Fibroblast of mammary gland (primary cell): ENCODE measurements around the gene SERHL2.

Experiments
- DNase-seq: peaks from one replicate; pipeline ENCODE4 v3.0.0-alpha.2; 2010; ENCODE audit warnings: low read depth
- H3K4me3 ChIP-seq: 2 replicates; pipeline ENCODE4 v1.5.1; 2011; ENCODE audit warnings: low read depth, mild to moderate bottlenecking, low read length, moderate library complexity; ENCODE audit not compliant: control insufficient read depth
- TF ChIP-seq, protein P1 (sequence below): conservative IDR thresholded peaks from 2 replicates; pipeline ENCODE4 v1.5.1; 2011; ENCODE audit warnings: low read depth, low read length, inconsistent platforms; ENCODE audit not compliant: control insufficient read depth, insufficient read depth

Gene SERHL2

DNA sequence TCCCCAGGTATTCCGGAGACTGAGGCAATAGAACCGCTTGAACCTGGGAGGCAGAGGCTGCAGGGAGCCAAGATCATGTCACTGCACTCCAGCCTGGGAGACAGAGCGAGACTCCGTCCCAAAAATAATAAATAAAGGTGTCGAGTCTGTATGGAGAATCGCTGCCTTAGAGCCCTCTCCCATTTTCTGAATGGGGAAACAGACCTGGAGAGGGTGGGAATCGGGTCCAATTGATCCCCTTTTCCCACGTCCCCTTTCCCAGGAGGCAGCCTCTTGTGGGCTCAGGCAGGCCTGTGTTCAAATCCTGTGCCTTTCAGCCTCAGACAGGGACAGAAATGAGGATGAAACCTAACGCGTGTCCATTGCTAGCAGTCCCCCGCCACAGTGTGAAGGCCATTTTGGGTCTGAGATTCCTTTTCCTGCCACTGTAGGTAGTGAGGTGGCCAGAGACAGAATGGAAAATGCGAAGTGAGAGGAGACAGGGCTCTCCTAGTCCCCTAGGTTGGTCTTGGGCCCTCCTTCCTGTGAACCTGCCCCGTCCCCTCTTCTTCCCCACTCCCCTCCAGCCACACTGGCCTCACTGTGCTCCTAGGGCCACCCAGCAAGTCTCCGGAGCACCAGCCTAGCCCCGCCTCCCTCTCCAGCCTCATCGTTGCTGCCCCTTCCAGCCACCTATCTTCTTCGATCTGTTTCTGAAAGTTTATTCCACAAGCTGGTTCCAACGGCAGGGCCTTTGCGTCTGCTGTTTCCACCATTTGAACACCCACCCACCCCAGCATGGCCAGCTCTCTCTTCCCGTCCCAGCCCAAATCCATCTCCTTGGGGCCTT lies 63.6 kb downstream of the SERHL2 start:
- H3K4me3 ChIP-seq = no peak overlapping the region
- TF ChIP-seq, protein P1, sequence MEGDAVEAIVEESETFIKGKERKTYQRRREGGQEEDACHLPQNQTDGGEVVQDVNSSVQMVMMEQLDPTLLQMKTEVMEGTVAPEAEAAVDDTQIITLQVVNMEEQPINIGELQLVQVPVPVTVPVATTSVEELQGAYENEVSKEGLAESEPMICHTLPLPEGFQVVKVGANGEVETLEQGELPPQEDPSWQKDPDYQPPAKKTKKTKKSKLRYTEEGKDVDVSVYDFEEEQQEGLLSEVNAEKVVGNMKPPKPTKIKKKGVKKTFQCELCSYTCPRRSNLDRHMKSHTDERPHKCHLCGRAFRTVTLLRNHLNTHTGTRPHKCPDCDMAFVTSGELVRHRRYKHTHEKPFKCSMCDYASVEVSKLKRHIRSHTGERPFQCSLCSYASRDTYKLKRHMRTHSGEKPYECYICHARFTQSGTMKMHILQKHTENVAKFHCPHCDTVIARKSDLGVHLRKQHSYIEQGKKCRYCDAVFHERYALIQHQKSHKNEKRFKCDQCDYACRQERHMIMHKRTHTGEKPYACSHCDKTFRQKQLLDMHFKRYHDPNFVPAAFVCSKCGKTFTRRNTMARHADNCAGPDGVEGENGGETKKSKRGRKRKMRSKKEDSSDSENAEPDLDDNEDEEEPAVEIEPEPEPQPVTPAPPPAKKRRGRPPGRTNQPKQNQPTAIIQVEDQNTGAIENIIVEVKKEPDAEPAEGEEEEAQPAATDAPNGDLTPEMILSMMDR = no peak
- DNase-seq = no peak

DNA sequence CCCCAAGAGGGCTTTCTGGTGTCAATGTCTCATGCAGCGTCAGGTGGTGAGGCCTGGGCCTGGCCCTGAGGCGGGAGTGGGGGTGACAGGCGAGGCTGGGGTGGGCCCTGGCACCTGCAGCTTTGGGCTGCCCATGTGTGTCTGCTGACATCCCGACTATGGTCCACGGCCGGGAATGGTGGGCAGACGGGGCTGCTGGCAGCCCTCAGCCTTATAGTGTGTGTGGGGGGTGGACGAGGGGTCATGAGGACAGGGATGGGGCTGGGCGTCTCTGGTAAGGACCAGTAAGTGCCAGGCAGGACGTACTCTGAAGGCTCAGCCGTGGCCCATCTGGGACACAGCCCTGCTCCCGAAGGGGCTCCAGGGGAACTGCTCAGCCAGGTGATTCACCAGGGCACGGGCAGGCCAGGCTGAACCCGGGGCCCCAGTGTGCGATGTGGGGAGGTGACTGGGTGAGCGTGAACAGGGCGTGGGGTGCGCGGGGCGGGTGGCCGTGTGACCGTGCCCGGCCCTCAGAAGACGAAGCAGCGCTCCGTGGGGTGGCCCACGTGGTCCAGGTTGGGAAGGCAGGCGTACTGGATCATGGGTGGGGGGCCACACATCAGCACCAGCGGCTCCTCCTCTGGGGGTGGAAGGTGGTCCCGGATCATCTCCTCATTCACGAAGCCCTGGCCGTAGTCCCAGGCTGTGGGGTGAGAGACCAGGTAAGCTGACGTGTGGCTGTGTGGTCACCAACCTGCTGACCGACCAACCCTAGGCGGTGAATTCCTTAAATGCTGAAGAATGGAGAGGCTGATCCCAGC lies 65.7 kb downstream of the SERHL2 start:
- no peak overlapping the region for H3K4me3 ChIP-seq
- no peak for DNase-seq
- TF ChIP-seq, protein P1 = no peak

DNA sequence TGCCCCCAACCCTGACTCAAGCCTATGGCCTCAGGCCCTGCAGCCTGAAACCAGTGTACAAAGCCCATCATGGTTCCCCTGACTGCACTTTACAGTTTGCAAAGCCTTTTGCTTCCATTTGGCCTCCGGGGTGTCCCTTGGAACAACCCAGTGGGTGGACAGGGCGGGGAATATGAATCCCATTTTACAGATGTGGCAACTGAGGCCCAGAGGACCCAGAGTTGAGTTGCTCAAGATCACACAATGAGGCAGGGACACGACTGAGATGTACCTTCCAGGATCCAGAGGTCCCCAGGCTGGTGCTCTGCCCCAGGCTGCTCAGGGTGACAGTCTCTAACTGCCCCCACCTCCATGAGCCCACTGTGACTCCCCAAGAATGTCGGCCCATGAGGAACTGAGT lies 66.3 kb downstream of the SERHL2 start:
- no peak overlapping the region for H3K4me3 ChIP-seq
- DNase-seq = no peak
- TF ChIP-seq, protein P1 = no peak

DNA sequence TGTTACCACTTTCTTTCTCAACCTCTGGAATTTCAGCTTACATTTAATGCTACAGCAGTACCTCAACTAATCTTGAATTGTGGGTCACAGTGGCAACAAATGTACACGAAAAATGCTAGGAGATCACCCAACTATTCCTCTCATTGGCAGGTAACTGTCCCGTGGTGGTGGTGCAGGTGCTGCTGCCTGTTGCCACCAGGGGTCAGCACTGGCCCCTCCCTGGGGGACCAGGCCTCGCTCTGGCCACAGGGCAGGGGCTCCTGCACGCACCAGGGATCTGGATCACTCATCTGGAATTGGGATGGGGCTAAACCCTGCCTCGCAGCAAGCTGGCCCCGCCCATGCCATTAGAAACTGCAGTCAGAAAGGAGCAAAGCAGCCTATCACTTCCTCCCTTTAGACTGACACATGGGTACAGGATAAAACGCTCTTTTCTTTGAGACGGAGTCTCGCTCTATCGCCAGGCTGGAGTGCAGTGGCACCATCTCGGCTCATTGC lies 67.8 kb downstream of the SERHL2 start:
- no peak overlapping the region for H3K4me3 ChIP-seq
- peak; percentile 77 for DNase-seq

DNA sequence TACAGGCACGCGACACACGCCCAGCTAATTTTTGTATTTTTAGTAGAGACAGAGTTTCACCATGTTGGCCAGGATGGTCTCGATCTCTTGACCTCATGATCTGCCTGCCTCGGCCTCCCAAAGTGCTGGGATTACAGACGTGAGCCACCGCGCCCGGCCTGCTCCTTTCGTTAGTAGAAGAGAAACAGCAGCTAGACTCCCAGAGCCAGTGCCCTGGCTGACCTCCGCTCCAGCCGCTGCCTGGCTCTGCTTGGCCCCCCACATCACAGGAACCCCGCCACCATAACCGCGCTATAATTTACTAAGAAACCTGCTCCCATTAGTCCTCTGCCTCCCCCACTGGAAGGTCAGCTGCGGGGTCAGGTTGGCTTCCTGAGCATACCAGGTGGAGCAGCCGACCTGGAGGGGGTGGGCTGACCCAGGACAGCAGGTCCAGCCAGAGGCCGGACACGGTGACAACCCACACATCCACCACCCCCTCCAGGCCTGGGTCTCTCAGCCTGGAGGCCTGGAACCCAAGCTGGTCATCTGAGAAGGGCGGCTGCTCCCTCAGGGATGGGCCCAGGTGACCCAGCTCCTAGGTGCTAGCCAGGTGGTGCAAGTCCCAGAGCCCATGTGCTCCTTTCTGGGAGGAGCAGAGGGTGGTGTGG lies 68.4 kb downstream of the SERHL2 start:
- TF ChIP-seq, protein P1 = no peak
- no peak for DNase-seq
- H3K4me3 ChIP-seq = no peak overlapping the region

More for the DNA sequence above, 67.8 kb downstream of the SERHL2 start:
- TF ChIP-seq, protein P1 = peak; percentile 77

DNA sequence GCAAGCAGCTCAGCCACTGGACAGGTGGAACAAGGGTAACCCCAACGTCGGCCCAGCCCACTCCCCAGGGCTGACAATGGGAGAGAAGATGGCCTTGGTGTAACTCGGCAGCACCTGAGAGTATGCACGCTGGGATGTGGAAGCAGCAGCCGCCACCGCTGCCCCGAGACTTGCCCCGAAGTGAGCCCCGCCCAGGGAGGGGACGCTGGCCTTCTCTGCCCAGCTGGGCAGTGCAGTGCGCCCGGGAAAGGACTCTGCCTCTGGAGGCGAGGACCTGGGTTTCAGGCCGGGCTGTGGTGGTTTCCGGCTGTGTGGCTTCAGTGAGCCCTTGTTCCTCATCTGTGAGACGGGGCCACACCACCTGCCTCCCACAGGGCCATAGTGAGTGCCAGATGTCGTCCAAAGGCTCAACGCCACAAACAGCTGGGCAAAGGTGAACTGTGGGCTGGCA lies 69.6 kb downstream of the SERHL2 start:
- DNase-seq = no peak
- no peak overlapping the region for H3K4me3 ChIP-seq
- TF ChIP-seq, protein P1 = no peak
